Neural progenitor cell (in vitro differentiated cells): ENCODE data around the gene MARS1. TPM values are rescaled to one million over a fixed set of nuclear protein-coding genes. Genes with fewer than 3 reads are reported as not detected.

Source experiments
- DNase-seq: peaks from one replicate; pipeline ENCODE4 v3.0.0-alpha.2; 2016; ENCODE audit warnings: low spot score
- H2AFZ ChIP-seq: fragments of 200-600 bp; sonication (generic); replicated peaks from 2 replicates; pipeline ENCODE4 v1.6.1; 2016; ENCODE audit warnings: antibody characterized with exemption
- H3F3A ChIP-seq: fragments of 200-600 bp; sonication (generic); 2 replicates; pipeline ENCODE4 v1.6.1; 2016; ENCODE audit warnings: antibody characterized with exemption, low read depth
- H3K27ac ChIP-seq: fragments of 200-600 bp; sonication (generic); 2 replicates; pipeline ENCODE4 v1.5.1; 2016; ENCODE audit warnings: mild to moderate bottlenecking
- H3K27me3 ChIP-seq: fragments of 200-600 bp; sonication (generic); 2 replicates; pipeline ENCODE4 v1.6.1; 2016; ENCODE audit warnings: mild to moderate bottlenecking, moderate library complexity
- H3K36me3 ChIP-seq: fragments of 200-600 bp; sonication (generic); 2 replicates; pipeline ENCODE4 v1.5.1; 2016
- H3K4me1 ChIP-seq: fragments of 200-600 bp; sonication (generic); 2 replicates; pipeline ENCODE4 v1.6.1; 2016; ENCODE audit warnings: mixed run types
- H3K4me2 ChIP-seq: fragments of 200-600 bp; sonication (generic); 2 replicates; pipeline ENCODE4 v1.6.1; 2016
- H3K4me3 ChIP-seq: fragments of 200-600 bp; sonication (generic); 2 replicates; pipeline ENCODE4 v1.5.1; 2016
- H3K79me2 ChIP-seq: fragments of 200-600 bp; sonication (generic); 2 replicates; pipeline ENCODE4 v1.6.1; 2016; ENCODE audit warnings: low read depth
- H3K9ac ChIP-seq: fragments of 200-600 bp; sonication (generic); 2 replicates; pipeline ENCODE4 v1.6.1; 2016
- H3K9me3 ChIP-seq: fragments of 200-600 bp; sonication (generic); 2 replicates; pipeline ENCODE4 v1.5.1; 2016; ENCODE audit warnings: low read depth
- H4K20me1 ChIP-seq: fragments of 200-600 bp; sonication (generic); 2 replicates; pipeline ENCODE4 v1.6.1; 2016; ENCODE audit warnings: low read depth
- H3K27ac Mint-ChIP-seq: 3 replicates; pipeline ENCODE4 v1.8.0; 2021; ENCODE audit warnings: mixed read lengths
- H3K27me3 Mint-ChIP-seq: 2 replicates; pipeline ENCODE4 v1.8.0; 2022; ENCODE audit warnings: low read depth, mild to moderate bottlenecking, inconsistent platforms, moderate library complexity, mixed read lengths; ENCODE audit not compliant: insufficient read depth
- H3K36me3 Mint-ChIP-seq: 3 replicates; pipeline ENCODE4 v1.8.0; 2021; ENCODE audit warnings: mixed read lengths
- H3K4me1 Mint-ChIP-seq: 3 replicates; pipeline ENCODE4 v1.8.0; 2021; ENCODE audit warnings: mixed read lengths
- H3K4me3 Mint-ChIP-seq: 3 replicates; pipeline ENCODE4 v1.8.0; 2021; ENCODE audit warnings: mild to moderate bottlenecking, moderate library complexity, mixed read lengths
- H3K9me3 Mint-ChIP-seq: 3 replicates; pipeline ENCODE4 v1.8.0; 2020; ENCODE audit warnings: mixed read lengths
- CTCF ChIP-seq: fragments of 200-600 bp; sonication (generic); IDR thresholded peaks from 2 replicates; pipeline ENCODE4 v1.5.1; 2017; ENCODE audit warnings: antibody characterized with exemption, mild to moderate bottlenecking
- EZH2 ChIP-seq: fragments of 200-600 bp; sonication (generic); IDR thresholded peaks from 2 replicates; pipeline ENCODE4 v1.6.1; 2017; ENCODE audit warnings: antibody characterized with exemption, mild to moderate bottlenecking, moderate library complexity
- EZH2phosphoT487 ChIP-seq: fragments of 200-600 bp; sonication (generic); IDR thresholded peaks from 2 replicates; pipeline ENCODE4 v1.6.1; 2017; ENCODE audit warnings: antibody characterized with exemption
- total RNA-seq: library from RNA; depleted of rRNA; stranded (reverse); fragments of >200 nt; gene quantifications from 2 replicates; pipeline ENCODE4 v1.2.3, GENCODE V29; 2015; ENCODE audit warnings: low replicate concordance

Gene MARS1
- total RNA-seq, 1 donor from 2014 or later = 109 TPM

GRCh38 chr12:57467212-57467874, 20.5 kb upstream of the MARS1 start:
- H3K36me3 ChIP-seq = no peaks in the 10 kb centered on the region
- no peaks in the 10 kb centered on the region for H3K79me2 ChIP-seq
- H4K20me1 ChIP-seq = no peaks in the 10 kb centered on the region
- no peak for DNase-seq
- no peaks in the 10 kb centered on the region for H3K4me1 ChIP-seq
- H3K27me3 ChIP-seq = peaks cover 22% of the 10 kb centered on the region
- no peak overlapping the region for H3K27ac ChIP-seq
- no peaks in the 10 kb centered on the region for H3K36me3 Mint-ChIP-seq
- no peaks in the 10 kb centered on the region for H3K9me3 Mint-ChIP-seq
- H3K27me3 Mint-ChIP-seq = peaks cover 45% of the 10 kb centered on the region
- no peak overlapping the region for H3K27ac Mint-ChIP-seq
- H3K4me3 ChIP-seq = no peak overlapping the region
- no peaks in the 10 kb centered on the region for H3K9me3 ChIP-seq
- no peak overlapping the region for H3K4me2 ChIP-seq
- H3F3A ChIP-seq = peaks cover 6% of the 10 kb centered on the region
- TF ChIP-seq EZH2 = no peak
- TF ChIP-seq EZH2phosphoT487 = no peak
- no peak for TF ChIP-seq CTCF
- H3K4me1 Mint-ChIP-seq = peaks cover 7% of the 10 kb centered on the region
- no peak overlapping the region for H2AFZ ChIP-seq
- H3K4me3 Mint-ChIP-seq = no peak overlapping the region
- H3K9ac ChIP-seq = no peak overlapping the region

GRCh38 chr12:57467915-57468314, 20.0 kb upstream of the MARS1 start:
- Mint-ChIP-seq H3K27me3 (peaks cover 48% of the 10 kb centered on the region), H3K36me3 (no peaks in the 10 kb centered on the region), H3K9me3 (no peaks in the 10 kb centered on the region), H3K27ac (no peak overlapping the region), H3K4me1 (peaks cover 1% of the 10 kb centered on the region), H3K4me3 (no peak overlapping the region)
- peaks cover under 1% of the 10 kb centered on the region for H3F3A ChIP-seq
- DNase-seq = no peak
- TF ChIP-seq EZH2phosphoT487 = no peak
- no peak for TF ChIP-seq EZH2
- no peak for TF ChIP-seq CTCF
- H3K9ac ChIP-seq = no peak overlapping the region
- H3K36me3 ChIP-seq = no peaks in the 10 kb centered on the region
- H2AFZ ChIP-seq = no peak overlapping the region
- no peak overlapping the region for H3K27ac ChIP-seq
- no peaks in the 10 kb centered on the region for H4K20me1 ChIP-seq
- peaks cover 25% of the 10 kb centered on the region for H3K27me3 ChIP-seq
- H3K4me1 ChIP-seq = no peaks in the 10 kb centered on the region
- H3K9me3 ChIP-seq = no peaks in the 10 kb centered on the region
- no peaks in the 10 kb centered on the region for H3K79me2 ChIP-seq
- H3K4me2 ChIP-seq = no peak overlapping the region
- H3K4me3 ChIP-seq = no peak overlapping the region

GRCh38 chr12:57469296-57470164, 18.3 kb upstream of the MARS1 start:
- Histone ChIP-seq H3F3A (no peaks in the 10 kb centered on the region), H3K27me3 (peaks cover 34% of the 10 kb centered on the region), H3K4me3 (no peak overlapping the region), H3K36me3 (no peaks in the 10 kb centered on the region), H4K20me1 (no peaks in the 10 kb centered on the region), H3K9me3 (no peaks in the 10 kb centered on the region), H3K4me1 (no peaks in the 10 kb centered on the region), H3K9ac (no peak overlapping the region), H2AFZ (no peak overlapping the region), H3K27ac (no peak overlapping the region), H3K4me2 (no peak overlapping the region), H3K79me2 (no peaks in the 10 kb centered on the region)
- DNase-seq = no peak
- H3K4me3 Mint-ChIP-seq = no peak overlapping the region
- no peaks in the 10 kb centered on the region for H3K36me3 Mint-ChIP-seq
- H3K27me3 Mint-ChIP-seq = peaks cover 53% of the 10 kb centered on the region
- H3K4me1 Mint-ChIP-seq = no peaks in the 10 kb centered on the region
- H3K9me3 Mint-ChIP-seq = no peaks in the 10 kb centered on the region
- TF ChIP-seq EZH2 (no peak), EZH2phosphoT487 (no peak), CTCF (no peak)
- no peak overlapping the region for H3K27ac Mint-ChIP-seq
